ENCODE results near the gene POLR1A. TPM values are rescaled to one million over a fixed set of nuclear protein-coding genes. Genes with fewer than 3 reads are reported as not detected.

POLR1A gene
- total and polyA plus RNA-seq, 2 donors (not counting 3 experiments of a cell fraction or from before 2014, with no cell fraction given), result 7.6 to 40.7 TPM

GRCh38 chr2:86065512-86065911 lies 40.2 kb downstream of the POLR1A start:
- Histone ChIP-seq H3K9ac (replicated peaks; ENCODE audit: extremely low read depth, insufficient read depth, low read length) (no peak overlapping the region), H3K27ac (ENCODE audit: insufficient read depth, low read depth, low read length) (no peak overlapping the region), H3K4me1 (ENCODE audit: control insufficient read depth, extremely low read depth, insufficient read depth, low read length) (peaks cover 20% of the 10 kb centered on the region), H3K9me3 (replicated peaks; ENCODE audit: control insufficient read depth, insufficient read depth, low read length) (no peaks in the 10 kb centered on the region), H3K9me1 (replicated peaks; ENCODE audit: control insufficient read depth, extremely low read depth, insufficient read depth, low read length) (no peaks in the 10 kb centered on the region), H4K20me1 (replicated peaks; ENCODE audit: control insufficient read depth, extremely low read depth, insufficient read depth, low read length) (no peaks in the 10 kb centered on the region), H3K79me2 (ENCODE audit: control insufficient read depth, insufficient read depth, low read length) (no peaks in the 10 kb centered on the region), H3K27me3 (ENCODE audit: control insufficient read depth in 2 of 2, insufficient read depth in 2 of 2, low read length in 2 of 2) (no peaks in the 10 kb centered on the region), H3K36me3 (ENCODE audit: control insufficient read depth in 2 of 2, extremely low read depth in 1 of 2, insufficient read depth in 2 of 2, low read length in 2 of 2) (peaks cover 23 to 25% of the 10 kb centered on the region in 2 experiments), H3K4me2 (ENCODE audit: insufficient read depth, low read length) (no peak overlapping the region), H3K4me3 (replicated peaks in 1 of 3; ENCODE audit: insufficient read depth in 1 of 3, low read depth in 1 of 3, low read length in 3 of 3) (no peak overlapping the region), H2AFZ (ENCODE audit: low read depth, low read length) (no peak overlapping the region)
- TF ChIP-seq GATA2 (IDR thresholded peaks at IDR 0.05; ENCODE audit: insufficient read depth, insufficient read length, low read depth, low read length) (no peak), FOS (IDR thresholded peaks at IDR 0.05; ENCODE audit: borderline replicate concordance, insufficient read depth, low read length) (no peak), POLR2AphosphoS5 (IDR thresholded peaks at IDR 0.05; ENCODE audit: insufficient read depth, low read depth, low read length) (no peak), MYC (IDR thresholded peaks at IDR 0.05; ENCODE audit: low read depth, low read length) (no peak), JUN (IDR thresholded peaks at IDR 0.05; ENCODE audit: borderline replicate concordance, insufficient read depth, insufficient read length, low read depth) (no peak), CTCF (IDR thresholded peaks at IDR 0.05; ENCODE audit: extremely low read depth in 1 of 2, insufficient read depth in 1 of 2, low read depth in 1 of 2, low read length in 2 of 2) (no peak), MAX (IDR thresholded peaks at IDR 0.05; ENCODE audit: insufficient read depth, insufficient read length) (no peak), EZH2 (IDR thresholded peaks at IDR 0.05; ENCODE audit: borderline replicate concordance, low read depth, low read length, severe bottlenecking) (no peak), POLR2A (IDR thresholded peaks at IDR 0.05; ENCODE audit: low read depth, low read length) (no peak)
- dilution Hi-C loops (cut with MboI; ENCODE audit: extremely low pct_ligation_motif_present, low sequenced_read_pairs), result no loop called here
- DNase-seq (ENCODE audit: low read depth, low spot score), result no peak
- CTCF ChIA-PET, result no interaction called here
- no peak for FAIRE-seq
- POLR2A ChIA-PET, result no interaction called here
- intact Hi-C loops (cut with micrococcal nuclease), result no loop called here
- BruUV-seq (replicated peaks), result no TSS peak

All from endothelial cell of umbilical vein (primary cell).